ENCODE data around the gene NDUFA6. TPM values are rescaled to one million over a fixed set of nuclear protein-coding genes. Genes with fewer than 3 reads are reported as not detected.
A peak's percentile ranks its signal among the peaks of the same experiment; 100 is the strongest.

Gene NDUFA6
- total and polyA plus RNA-seq, 2 of the 13 experiments (the other 11 are each of a cell fraction or from before 2014, with no cell fraction given) = 68.5 to 87.8 TPM

GRCh38 chr22:42070517-42071422 lies 19.8 kb downstream of the NDUFA6 start, which contains the start of gene NAGA (continued):
- TF ChIP-seq NCOR1 (IDR thresholded peaks at IDR 0.05; ENCODE audit: borderline replicate concordance, low read length) (no peak; the same call in 1 of the 2 replicates), U2AF2 (IDR thresholded peaks at IDR 0.05; ENCODE audit: low read depth, low read length) (no peak), FOXJ3 (CRISPR knock-in tag; IDR thresholded peaks at IDR 0.05; ENCODE audit: borderline replicate concordance) (no peak), ZNF17 (CRISPR knock-in tag; IDR thresholded peaks at IDR 0.05) (no peak), ATF7 (IDR thresholded peaks at IDR 0.05) (no peak), ATF7 (CRISPR knock-in tag; IDR thresholded peaks at IDR 0.05) (no peak), PATZ1 (CRISPR knock-in tag; IDR thresholded peaks at IDR 0.05) (peak; percentile 42; the same call in 1 of the 2 replicates), ZNF253 (CRISPR knock-in tag; IDR thresholded peaks at IDR 0.05; ENCODE audit: borderline replicate concordance) (peak; percentile 39; the same call in 1 of the 2 replicates), PLRG1 (conservative IDR thresholded peaks at IDR 0.05) (no peak), ZHX1 (CRISPR knock-in tag; IDR thresholded peaks at IDR 0.05; ENCODE audit: low read depth) (no peak), SMAD1 (CRISPR knock-in tag; IDR thresholded peaks at IDR 0.05; ENCODE audit: borderline replicate concordance, low read depth) (no peak), ATF7-NPFF (CRISPR knock-in tag; IDR thresholded peaks at IDR 0.05; ENCODE audit: low read depth) (no peak), CAMTA2 (CRISPR knock-in tag; IDR thresholded peaks at IDR 0.05; ENCODE audit: borderline replicate concordance) (peak; percentile 83; the same call in 1 of the 2 replicates), ZNF121 (CRISPR knock-in tag; IDR thresholded peaks at IDR 0.05) (no peak), RAD51 (IDR thresholded peaks at IDR 0.05; ENCODE audit: borderline replicate concordance) (no peak), RFX3 (CRISPR knock-in tag; IDR thresholded peaks at IDR 0.05) (no peak), SMAD9 (CRISPR knock-in tag; IDR thresholded peaks at IDR 0.05) (peak; percentile 91), ZNF7 (CRISPR knock-in tag; IDR thresholded peaks at IDR 0.05) (no peak), CTCF (CRISPR knock-in tag; IDR thresholded peaks at IDR 0.05) (0 out of 2 replicates have a peak, but pooled peaks have one; percentile 16), SOX6 (IDR thresholded peaks at IDR 0.05) (no peak), SOX6 (CRISPR knock-in tag; IDR thresholded peaks at IDR 0.05) (peak; percentile 55; the same call in 1 of the 2 replicates), ZFP91 (CRISPR knock-in tag; IDR thresholded peaks at IDR 0.05; ENCODE audit: borderline replicate concordance) (peak; percentile 79)

Data from HepG2 (cell line).